Measurements from ENCODE around the gene ANKRD55.

DNA sequence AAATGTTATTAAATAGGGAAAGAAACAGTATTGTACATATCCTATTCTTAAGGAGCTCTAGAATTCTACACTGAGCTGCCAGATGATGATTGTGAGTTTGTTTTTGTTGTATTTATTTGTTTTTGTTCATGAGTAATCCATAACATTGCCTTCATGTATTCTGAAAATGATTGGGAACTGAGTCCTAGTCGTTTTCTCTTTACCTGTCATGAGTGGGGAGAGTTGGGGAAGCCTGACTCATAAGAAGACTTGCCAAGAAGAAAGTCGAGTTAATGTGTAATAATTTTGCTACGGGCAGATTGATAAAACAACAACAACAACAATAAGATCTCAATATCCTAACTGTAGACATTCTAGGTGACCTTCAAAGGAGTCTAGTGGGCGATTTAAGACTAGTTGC, 103.8 kb downstream of the ANKRD55 start:
- TF ChIP-seq, protein P1, sequence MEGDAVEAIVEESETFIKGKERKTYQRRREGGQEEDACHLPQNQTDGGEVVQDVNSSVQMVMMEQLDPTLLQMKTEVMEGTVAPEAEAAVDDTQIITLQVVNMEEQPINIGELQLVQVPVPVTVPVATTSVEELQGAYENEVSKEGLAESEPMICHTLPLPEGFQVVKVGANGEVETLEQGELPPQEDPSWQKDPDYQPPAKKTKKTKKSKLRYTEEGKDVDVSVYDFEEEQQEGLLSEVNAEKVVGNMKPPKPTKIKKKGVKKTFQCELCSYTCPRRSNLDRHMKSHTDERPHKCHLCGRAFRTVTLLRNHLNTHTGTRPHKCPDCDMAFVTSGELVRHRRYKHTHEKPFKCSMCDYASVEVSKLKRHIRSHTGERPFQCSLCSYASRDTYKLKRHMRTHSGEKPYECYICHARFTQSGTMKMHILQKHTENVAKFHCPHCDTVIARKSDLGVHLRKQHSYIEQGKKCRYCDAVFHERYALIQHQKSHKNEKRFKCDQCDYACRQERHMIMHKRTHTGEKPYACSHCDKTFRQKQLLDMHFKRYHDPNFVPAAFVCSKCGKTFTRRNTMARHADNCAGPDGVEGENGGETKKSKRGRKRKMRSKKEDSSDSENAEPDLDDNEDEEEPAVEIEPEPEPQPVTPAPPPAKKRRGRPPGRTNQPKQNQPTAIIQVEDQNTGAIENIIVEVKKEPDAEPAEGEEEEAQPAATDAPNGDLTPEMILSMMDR (conservative IDR thresholded peaks at IDR 0.05): no peak
- no peak for TF ChIP-seq EZH2 (IDR thresholded peaks at IDR 0.05; ENCODE audit: low read depth)

Measured in PC-9 (cell line).